ENCODE data around the gene NTN3. TPM values are rescaled to one million over a fixed set of nuclear protein-coding genes. Genes with fewer than 3 reads are reported as not detected.
A peak's percentile ranks its signal among the peaks of the same experiment; 100 is the strongest.

Gene NTN3
- total and polyA plus RNA-seq, 2 of the 4 experiments (the other 2 are of a cell fraction), result 0.18 to 0.38 TPM

GRCh38 chr16:2515180-2515851, 44.2 kb downstream of the NTN3 start:
- no peak for ATAC-seq (ENCODE audit: low read depth)

More at GRCh38 chr16:2515180-2515851, 44.2 kb downstream of the NTN3 start:
- Histone ChIP-seq H2AK5ac (ENCODE audit: low read depth, low read length) (peak overlapping the region; percentile 88), H3K9ac (ENCODE audit: low read depth, low read length) (peak overlapping the region; percentile 77), H3K4ac (ENCODE audit: low read depth, low read length) (no peak overlapping the region), H4K5ac (ENCODE audit: low read depth, low read length) (no peak overlapping the region), H3K4me1 (ENCODE audit: control insufficient read depth, insufficient read depth, low read length) (peaks cover 19% of the 10 kb centered on the region), H2BK120ac (ENCODE audit: low read depth, low read length) (no peak overlapping the region), H3K18ac (ENCODE audit: low read depth, low read length) (no peak overlapping the region), H3K27ac (ENCODE audit: insufficient read depth, low read length) (peak overlapping the region; percentile 57), H3K36me3 (ENCODE audit: control insufficient read depth, insufficient read depth, low read length) (peaks cover 4% of the 10 kb centered on the region; the same call in 1 of the 2 replicates), H2AFZ (replicated peaks; ENCODE audit: low read length, poor library complexity) (no peak overlapping the region), H3K56ac (ENCODE audit: extremely low read depth, insufficient read depth, low read length) (no peak overlapping the region), H3K79me1 (ENCODE audit: low read depth in 1 of 2, low read length in 2 of 2) (peaks cover 0 to 54% of the 10 kb centered on the region in 2 experiments; a peak in 3 of 4 replicates), H3K23ac (ENCODE audit: low read depth, low read length) (peak overlapping the region; percentile 95), H3K9me3 (ENCODE audit: control insufficient read depth, insufficient read depth, low read length) (no peaks in the 10 kb centered on the region), H4K20me1 (ENCODE audit: insufficient read depth, low read length) (peaks cover 57% of the 10 kb centered on the region), H3K4me3 (ENCODE audit: insufficient read depth, low read depth, low read length) (peak overlapping the region; percentile 93), H4K8ac (ENCODE audit: low read depth in 2 of 2, low read length in 2 of 2) (no peak overlapping the region), H3K14ac (replicated peaks; ENCODE audit: low read depth, low read length) (peak overlapping the region; percentile 76; the same call in 1 of the 2 replicates), H2BK20ac (ENCODE audit: low read depth, low read length) (no peak overlapping the region), H3K9me1 (ENCODE audit: insufficient read depth, low read length) (peaks cover 19% of the 10 kb centered on the region), H2AK9ac (replicated peaks; ENCODE audit: low read depth, low read length, poor library complexity) (peak overlapping the region; percentile 96), H3K4me2 (ENCODE audit: low read depth, low read length) (peak overlapping the region; percentile 83), H4K91ac (ENCODE audit: insufficient read depth, low read depth, low read length) (no peak overlapping the region), H2BK5ac (ENCODE audit: low read depth, low read length, poor library complexity, severe bottlenecking) (no peak overlapping the region), H3K27me3 (ENCODE audit: control insufficient read depth, insufficient read depth, low read length) (no peaks in the 10 kb centered on the region), H2BK15ac (ENCODE audit: low read depth, low read length) (no peak overlapping the region)
- WGBS, 2 experiments (ENCODE audit: extremely low coverage in 2 of 2, insufficient read length in 1 of 2), result no CpG with 5 or more reads among the region's 14 CpGs
- ChIA-PET CTCF (interaction anchor here (0.5 kb wide), 1 partner anchor 153 kb away, joined by 3 read pairs; no protein-coding TSS in a partner anchor), POLR2A (ENCODE audit: unreplicated experiment) (no interaction called here)
- intact Hi-C loops (cut with micrococcal nuclease) (no loop called here), in situ Hi-C loops (cut with MboI; ENCODE audit: low sequenced_read_pairs) (no loop called here), dilution Hi-C loops (cut with HindIII; ENCODE audit: low sequenced_read_pairs, unreplicated experiment) (no loop called here)
- DNase-seq, result no peak
- TF ChIP-seq MXI1 (IDR thresholded peaks at IDR 0.05; ENCODE audit: borderline replicate concordance, low read depth, low read length) (no peak), MAZ (IDR thresholded peaks at IDR 0.05; ENCODE audit: borderline replicate concordance, low read depth, low read length) (no peak), BHLHE40 (IDR thresholded peaks at IDR 0.05; ENCODE audit: low read depth, low read length) (no peak), USF2 (IDR thresholded peaks at IDR 0.05; ENCODE audit: low read depth, low read length) (no peak), CHD1 (IDR thresholded peaks at IDR 0.05; ENCODE audit: low read depth, low read length) (no peak), CEBPB (IDR thresholded peaks at IDR 0.05; ENCODE audit: low read depth, low read length) (no peak), SMC3 (IDR thresholded peaks at IDR 0.05; ENCODE audit: low read depth, low read length) (no peak), CTCF (conservative IDR thresholded peaks at IDR 0.05; ENCODE audit: low read depth, low read length) (no peak), RAD21 (IDR thresholded peaks at IDR 0.05; ENCODE audit: low read length) (no peak), RFX5 (IDR thresholded peaks at IDR 0.05; ENCODE audit: low read depth, low read length) (no peak), RCOR1 (IDR thresholded peaks at IDR 0.05; ENCODE audit: insufficient replicate concordance, low read length) (no peak), POLR2A (IDR thresholded peaks at IDR 0.05; ENCODE audit: low read depth, low read length) (no peak), MAFK (IDR thresholded peaks at IDR 0.05; ENCODE audit: low read depth, low read length) (no peak), FOS (IDR thresholded peaks at IDR 0.05; ENCODE audit: low read depth, low read length) (no peak)
- BruUV-seq (replicated peaks), result no TSS peak

Data from IMR-90 (cell line).